Left ventricle myocardium superior (tissue), 1 donor: Measurements from ENCODE around the gene IFT122. TPM values are rescaled to one million over a fixed set of nuclear protein-coding genes. Genes with fewer than 3 reads are reported as not detected.

Experiments used
- ATAC-seq: fragments of 200-7000 bp; cut with Tn5 transposase; one replicate; pipeline ENCODE4 v1.9.1; 2020; ENCODE audit warnings: mild to moderate bottlenecking, moderate library complexity
- DNase-seq: peaks from one replicate; pipeline ENCODE4 v3.0.0-alpha.2; 2020
- intact Hi-C: fragments of 100-400 bp; cut with micrococcal nuclease; formaldehyde crosslinking; loops from one replicate; pipeline ENCODE4 v1.11.0; 2022
- total RNA-seq: library from RNA; stranded (reverse); fragmentation: NEBNext Ultra II Directional; extraction: Animal tissue kit (Norgen Biotek cat#: 25700); gene quantifications from one replicate; pipeline ENCODE4 v1.2.1, GENCODE V29; 2021
- donor health status: DM: no; HTN: yes; CAD: no; lungs with severe emphysema.

Gene IFT122
- total RNA-seq, 1 donor from 2014 or later: 16.8 TPM

DNA sequence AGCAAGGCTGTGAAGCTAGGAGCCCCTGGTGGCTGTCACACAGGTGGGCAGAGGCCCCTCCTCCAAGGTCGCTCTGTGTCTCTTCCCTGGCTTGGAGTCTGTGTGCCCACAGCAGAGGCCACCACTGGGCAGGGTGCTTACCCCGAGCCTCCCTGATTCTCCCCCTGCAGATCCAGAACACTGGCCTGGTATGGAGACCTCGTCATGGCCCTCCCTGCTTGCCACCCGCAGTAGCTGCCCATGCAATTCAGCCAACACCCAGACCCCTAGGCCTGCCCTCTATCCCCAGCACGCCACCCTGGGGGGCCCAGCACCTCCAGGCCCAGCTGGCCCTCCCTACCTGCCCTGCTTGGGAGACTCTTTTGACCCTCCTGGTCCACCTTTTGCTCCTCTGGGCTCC, 82.9 kb downstream of the IFT122 start:
- intact Hi-C loops: no loop called here
- ATAC-seq (no peak), DNase-seq (no peak)

DNA sequence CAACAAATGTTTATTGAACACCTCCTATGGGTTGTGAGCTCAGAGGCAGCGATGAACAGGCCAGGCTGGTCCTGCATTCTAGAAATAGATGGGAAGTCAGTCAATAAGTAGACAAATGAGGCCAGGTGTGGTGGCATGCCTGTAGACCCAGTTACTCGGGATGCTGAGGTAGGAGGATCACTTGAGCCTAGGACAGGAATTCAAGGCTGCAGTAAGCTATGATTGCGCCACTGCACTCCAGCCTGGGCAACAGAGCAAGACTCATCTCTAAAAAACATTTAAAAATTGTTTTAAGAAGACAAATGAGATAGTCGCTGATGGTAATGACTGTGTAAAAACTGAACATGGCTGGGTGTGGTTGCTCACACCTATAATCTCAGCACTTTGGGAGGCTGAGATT, 84.1 kb downstream of the IFT122 start:
- intact Hi-C loops: no loop called here
- ATAC-seq (no peak), DNase-seq (no peak)

DNA sequence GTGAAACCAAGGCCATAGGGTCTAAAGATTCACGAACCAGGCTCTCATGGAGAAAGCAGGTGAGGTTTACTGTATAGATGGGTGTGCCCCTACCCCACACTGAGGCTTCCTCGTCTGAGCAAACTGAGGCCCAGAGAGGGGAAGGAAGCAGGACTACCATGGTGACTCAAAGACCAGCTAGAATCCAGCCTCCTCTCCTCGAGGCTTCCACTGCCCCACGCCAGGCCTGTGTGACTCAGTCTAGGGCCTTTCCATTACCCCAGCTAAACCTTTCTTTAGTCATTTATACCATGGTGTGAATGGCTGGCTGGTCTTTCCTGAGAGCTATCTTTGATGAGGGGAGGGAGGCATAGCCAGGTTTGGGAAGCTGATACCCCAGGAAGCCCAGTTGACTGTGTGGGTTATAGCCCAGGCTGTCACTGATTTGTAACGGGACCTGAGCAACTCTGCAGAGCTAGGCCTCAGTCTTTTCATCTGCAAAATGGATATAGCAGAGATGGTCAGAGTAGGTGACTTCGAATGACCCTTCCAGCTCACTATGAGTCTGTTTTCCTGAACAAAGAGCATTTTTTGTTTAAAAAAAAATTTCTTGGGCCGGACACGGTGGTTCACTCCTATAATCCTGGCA, 85.4 kb downstream of the IFT122 start:
- ATAC-seq (no peak), DNase-seq (no peak)
- intact Hi-C loops: no loop called here

DNA sequence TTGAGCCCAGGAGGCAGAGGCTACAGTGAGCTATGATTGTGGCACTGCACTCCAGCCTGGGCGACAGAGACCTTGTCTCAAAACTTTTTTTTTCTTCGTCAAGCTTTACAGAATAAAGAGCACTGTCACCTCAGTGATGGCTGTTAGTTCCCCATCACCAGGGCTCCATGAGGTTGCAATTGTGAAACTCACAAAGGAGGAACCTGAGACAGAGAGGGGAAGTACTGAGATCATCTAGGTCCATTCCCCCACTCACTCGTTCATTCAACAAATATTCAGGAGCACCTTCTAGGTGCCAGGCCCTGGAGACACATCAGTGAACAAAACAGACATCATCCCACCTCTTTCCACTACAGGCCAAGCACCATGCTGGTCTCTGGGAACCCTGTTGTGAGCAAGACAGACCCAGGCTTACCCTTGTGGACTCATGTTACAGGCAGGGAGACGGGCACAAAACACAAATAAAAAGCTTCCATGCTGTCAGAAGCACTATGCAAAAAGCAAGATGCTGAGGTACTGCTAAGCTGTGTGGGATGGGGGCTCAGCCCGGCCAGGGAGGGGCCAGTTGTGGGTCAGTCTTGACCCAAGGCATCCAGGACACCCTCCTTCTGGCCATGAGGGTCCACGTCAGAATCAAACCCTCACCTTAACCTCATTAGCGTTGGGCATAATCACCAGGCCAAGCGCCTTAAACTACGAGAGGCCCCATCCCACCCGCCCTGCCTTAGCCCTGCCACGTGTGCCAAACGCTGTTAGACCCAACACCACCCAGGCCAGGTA, 86.3 kb downstream of the IFT122 start:
- ATAC-seq: peak; percentile 39

DNA sequence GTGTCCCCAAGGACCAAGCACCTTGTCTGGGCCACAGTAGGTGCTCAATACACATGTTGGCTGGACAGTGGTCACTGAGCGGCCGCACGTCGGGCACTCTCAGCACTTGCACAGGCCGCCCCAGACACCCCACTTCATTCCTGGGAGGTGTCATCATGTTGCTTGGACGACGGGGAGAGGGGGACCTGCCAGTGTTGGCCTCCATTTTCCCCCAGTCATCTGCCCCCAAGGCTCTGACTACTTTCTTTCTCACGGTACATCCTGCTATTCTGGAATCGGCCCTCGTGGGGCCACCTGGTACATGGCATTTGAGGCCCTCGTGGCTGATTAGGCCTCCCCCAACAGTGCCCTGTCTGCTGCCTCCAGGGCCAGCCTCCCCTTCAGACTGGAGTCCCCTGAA, 87.2 kb downstream of the IFT122 start:
- intact Hi-C loops: no loop called here
- ATAC-seq (no peak), DNase-seq (no peak)

More for the DNA sequence above, 86.3 kb downstream of the IFT122 start:
- no peak for DNase-seq
- intact Hi-C loops: no loop called here

DNA sequence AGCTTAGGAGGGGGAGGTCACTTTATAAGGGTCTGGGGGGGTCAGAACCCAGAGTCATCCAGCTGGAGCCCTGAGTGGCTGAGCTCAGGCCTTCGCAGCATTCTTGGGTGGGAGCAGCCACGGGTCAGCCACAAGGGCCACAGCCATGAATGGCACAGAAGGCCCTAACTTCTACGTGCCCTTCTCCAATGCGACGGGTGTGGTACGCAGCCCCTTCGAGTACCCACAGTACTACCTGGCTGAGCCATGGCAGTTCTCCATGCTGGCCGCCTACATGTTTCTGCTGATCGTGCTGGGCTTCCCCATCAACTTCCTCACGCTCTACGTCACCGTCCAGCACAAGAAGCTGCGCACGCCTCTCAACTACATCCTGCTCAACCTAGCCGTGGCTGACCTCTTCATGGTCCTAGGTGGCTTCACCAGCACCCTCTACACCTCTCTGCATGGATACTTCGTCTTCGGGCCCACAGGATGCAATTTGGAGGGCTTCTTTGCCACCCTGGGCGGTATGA, 88.6 kb downstream of the IFT122 start, which contains the start of gene RHO:
RHO (plus strand) TSS at position 51 of the 512 bp plus-strand sequence; CDS start at position 146, 95 bp downstream.
- no peak for ATAC-seq
- intact Hi-C loops: no loop called here
- no peak for DNase-seq

DNA sequence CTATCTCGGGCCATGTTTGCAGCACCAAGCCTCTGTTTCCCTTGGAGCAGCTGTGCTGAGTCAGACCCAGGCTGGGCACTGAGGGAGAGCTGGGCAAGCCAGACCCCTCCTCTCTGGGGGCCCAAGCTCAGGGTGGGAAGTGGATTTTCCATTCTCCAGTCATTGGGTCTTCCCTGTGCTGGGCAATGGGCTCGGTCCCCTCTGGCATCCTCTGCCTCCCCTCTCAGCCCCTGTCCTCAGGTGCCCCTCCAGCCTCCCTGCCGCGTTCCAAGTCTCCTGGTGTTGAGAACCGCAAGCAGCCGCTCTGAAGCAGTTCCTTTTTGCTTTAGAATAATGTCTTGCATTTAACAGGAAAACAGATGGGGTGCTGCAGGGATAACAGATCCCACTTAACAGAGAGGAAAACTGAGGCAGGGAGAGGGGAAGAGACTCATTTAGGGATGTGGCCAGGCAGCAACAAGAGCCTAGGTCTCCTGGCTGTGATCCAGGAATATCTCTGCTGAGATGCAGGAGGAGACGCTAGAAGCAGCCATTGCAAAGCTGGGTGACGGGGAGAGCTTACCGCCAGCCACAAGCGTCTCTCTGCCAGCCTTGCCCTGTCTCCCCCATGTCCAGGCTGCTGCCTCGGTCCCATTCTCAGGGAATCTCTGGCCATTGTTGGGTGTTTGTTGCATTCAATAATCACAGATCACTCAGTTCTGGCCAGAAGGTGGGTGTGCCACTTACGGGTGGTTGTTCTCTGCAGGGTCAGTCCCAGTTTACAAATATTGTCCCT, 89.6 kb downstream of the IFT122 start:
- no peak for ATAC-seq
- intact Hi-C loops: no loop called here
- no peak for DNase-seq

DNA sequence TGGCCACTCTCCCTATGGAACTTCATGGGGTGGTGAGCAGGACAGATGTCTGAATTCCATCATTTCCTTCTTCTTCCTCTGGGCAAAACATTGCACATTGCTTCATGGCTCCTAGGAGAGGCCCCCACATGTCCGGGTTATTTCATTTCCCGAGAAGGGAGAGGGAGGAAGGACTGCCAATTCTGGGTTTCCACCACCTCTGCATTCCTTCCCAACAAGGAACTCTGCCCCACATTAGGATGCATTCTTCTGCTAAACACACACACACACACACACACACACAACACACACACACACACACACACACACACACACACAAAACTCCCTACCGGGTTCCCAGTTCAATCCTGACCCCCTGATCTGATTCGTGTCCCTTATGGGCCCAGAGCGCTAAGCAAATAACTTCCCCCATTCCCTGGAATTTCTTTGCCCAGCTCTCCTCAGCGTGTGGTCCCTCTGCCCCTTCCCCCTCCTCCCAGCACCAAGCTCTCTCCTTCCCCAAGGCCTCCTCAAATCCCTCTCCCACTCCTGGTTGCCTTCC, 90.3 kb downstream of the IFT122 start:
- DNase-seq (no peak), ATAC-seq (no peak)
- intact Hi-C loops: no loop called here

DNA sequence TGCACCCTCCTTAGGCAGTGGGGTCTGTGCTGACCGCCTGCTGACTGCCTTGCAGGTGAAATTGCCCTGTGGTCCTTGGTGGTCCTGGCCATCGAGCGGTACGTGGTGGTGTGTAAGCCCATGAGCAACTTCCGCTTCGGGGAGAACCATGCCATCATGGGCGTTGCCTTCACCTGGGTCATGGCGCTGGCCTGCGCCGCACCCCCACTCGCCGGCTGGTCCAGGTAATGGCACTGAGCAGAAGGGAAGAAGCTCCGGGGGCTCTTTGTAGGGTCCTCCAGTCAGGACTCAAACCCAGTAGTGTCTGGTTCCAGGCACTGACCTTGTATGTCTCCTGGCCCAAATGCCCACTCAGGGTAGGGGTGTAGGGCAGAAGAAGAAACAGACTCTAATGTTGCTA, 90.8 kb downstream of the IFT122 start:
- intact Hi-C loops: no loop called here
- DNase-seq (no peak), ATAC-seq (no peak)

DNA sequence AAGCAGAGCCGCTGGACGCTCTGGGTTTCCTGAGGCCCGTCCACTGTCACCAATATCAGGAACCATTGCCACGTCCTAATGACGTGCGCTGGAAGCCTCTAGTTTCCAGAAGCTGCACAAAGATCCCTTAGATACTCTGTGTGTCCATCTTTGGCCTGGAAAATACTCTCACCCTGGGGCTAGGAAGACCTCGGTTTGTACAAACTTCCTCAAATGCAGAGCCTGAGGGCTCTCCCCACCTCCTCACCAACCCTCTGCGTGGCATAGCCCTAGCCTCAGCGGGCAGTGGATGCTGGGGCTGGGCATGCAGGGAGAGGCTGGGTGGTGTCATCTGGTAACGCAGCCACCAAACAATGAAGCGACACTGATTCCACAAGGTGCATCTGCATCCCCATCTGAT, 91.7 kb downstream of the IFT122 start:
- no peak for ATAC-seq
- no peak for DNase-seq
- intact Hi-C loops: no loop called here

DNA sequence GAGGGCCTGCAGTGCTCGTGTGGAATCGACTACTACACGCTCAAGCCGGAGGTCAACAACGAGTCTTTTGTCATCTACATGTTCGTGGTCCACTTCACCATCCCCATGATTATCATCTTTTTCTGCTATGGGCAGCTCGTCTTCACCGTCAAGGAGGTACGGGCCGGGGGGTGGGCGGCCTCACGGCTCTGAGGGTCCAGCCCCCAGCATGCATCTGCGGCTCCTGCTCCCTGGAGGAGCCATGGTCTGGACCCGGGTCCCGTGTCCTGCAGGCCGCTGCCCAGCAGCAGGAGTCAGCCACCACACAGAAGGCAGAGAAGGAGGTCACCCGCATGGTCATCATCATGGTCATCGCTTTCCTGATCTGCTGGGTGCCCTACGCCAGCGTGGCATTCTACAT, 92.2 kb downstream of the IFT122 start:
- intact Hi-C loops: no loop called here
- ATAC-seq: no peak
- no peak for DNase-seq

DNA sequence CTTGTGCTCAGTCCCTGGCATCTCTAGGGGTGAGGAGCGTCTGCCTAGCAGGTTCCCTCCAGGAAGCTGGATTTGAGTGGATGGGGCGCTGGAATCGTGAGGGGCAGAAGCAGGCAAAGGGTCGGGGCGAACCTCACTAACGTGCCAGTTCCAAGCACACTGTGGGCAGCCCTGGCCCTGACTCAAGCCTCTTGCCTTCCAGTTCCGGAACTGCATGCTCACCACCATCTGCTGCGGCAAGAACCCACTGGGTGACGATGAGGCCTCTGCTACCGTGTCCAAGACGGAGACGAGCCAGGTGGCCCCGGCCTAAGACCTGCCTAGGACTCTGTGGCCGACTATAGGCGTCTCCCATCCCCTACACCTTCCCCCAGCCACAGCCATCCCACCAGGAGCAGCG, 93.4 kb downstream of the IFT122 start:
- intact Hi-C loops: no loop called here
- DNase-seq (no peak), ATAC-seq (no peak)

DNA sequence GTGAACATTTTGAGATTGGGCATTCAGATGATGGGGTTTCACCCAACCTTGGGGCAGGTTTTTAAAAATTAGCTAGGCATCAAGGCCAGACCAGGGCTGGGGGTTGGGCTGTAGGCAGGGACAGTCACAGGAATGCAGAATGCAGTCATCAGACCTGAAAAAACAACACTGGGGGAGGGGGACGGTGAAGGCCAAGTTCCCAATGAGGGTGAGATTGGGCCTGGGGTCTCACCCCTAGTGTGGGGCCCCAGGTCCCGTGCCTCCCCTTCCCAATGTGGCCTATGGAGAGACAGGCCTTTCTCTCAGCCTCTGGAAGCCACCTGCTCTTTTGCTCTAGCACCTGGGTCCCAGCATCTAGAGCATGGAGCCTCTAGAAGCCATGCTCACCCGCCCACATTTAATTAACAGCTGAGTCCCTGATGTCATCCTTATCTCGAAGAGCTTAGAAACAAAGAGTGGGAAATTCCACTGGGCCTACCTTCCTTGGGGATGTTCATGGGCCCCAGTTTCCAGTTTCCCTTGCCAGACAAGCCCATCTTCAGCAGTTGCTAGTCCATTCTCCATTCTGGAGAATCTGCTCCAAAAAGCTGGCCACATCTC, 94.5 kb downstream of the IFT122 start:
- intact Hi-C loops: no loop called here
- DNase-seq: no peak
- no peak for ATAC-seq

DNA sequence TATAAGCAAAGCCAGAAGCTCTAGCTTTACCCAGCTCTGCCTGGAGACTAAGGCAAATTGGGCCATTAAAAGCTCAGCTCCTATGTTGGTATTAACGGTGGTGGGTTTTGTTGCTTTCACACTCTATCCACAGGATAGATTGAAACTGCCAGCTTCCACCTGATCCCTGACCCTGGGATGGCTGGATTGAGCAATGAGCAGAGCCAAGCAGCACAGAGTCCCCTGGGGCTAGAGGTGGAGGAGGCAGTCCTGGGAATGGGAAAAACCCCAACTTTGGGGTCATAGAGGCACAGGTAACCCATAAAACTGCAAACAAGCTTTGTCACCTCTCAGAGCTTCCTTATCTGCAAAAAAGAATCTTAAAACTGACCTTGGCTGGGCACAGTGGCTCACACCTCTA, 95.1 kb downstream of the IFT122 start:
- ATAC-seq: no peak
- intact Hi-C loops: no loop called here
- no peak for DNase-seq

DNA sequence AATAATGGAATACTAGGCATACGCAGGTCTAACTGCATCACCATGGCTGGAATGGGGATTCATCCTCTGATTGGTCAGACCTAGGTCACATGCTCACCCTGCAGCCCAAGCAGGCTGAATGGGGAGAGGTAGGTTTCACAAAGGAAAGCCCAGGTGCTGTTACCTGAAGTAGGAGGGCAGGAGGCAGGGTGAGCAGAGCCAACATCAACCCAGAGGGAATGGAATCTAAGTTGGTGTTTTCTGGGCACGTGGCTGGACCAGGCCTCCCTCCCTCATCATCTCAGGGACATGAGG, 96.3 kb downstream of the IFT122 start:
- no peak for ATAC-seq
- intact Hi-C loops: no loop called here
- DNase-seq: no peak

DNA sequence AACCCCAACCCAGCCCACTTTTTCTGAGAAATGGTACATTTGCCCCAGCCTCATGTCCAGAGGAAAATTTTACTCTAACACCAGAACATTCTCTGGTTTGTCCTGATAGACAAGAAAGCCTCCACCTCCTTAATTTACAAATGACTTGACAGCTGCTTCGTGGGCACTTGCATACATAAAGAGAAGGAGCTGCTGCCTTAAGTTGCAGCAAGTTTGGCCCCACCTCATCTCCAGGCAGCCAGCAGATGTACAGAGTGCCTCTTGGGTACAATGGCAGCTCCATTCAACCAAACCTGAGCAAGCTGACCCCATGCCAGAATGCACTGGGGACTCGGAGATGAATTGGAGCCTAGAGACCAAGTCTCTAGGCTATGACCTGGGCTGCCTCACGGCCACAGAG, 96.8 kb downstream of the IFT122 start:
- DNase-seq (no peak), ATAC-seq (no peak)
- intact Hi-C loops: no loop called here

DNA sequence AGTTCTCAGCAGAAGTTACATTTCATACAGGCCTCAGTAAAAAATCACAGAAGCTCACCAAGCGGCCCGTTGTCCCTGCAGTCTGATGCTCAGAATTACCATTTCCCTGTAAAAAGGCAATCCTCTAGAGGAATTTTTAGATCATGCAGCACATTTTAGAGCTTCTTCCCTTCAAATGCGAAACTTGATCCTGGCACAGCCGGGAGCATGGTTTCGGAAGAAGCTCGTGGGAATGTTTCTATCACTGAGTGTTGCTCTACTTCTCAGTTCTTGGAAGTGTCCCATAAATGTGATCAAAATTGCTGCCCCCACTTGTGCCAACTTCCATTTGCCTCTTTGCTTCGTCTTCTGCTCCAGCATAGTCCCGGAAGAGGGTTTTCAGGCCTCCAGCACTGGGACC, 99.2 kb downstream of the IFT122 start:
- intact Hi-C loops: no loop called here
- ATAC-seq: no peak
- DNase-seq: no peak

DNA sequence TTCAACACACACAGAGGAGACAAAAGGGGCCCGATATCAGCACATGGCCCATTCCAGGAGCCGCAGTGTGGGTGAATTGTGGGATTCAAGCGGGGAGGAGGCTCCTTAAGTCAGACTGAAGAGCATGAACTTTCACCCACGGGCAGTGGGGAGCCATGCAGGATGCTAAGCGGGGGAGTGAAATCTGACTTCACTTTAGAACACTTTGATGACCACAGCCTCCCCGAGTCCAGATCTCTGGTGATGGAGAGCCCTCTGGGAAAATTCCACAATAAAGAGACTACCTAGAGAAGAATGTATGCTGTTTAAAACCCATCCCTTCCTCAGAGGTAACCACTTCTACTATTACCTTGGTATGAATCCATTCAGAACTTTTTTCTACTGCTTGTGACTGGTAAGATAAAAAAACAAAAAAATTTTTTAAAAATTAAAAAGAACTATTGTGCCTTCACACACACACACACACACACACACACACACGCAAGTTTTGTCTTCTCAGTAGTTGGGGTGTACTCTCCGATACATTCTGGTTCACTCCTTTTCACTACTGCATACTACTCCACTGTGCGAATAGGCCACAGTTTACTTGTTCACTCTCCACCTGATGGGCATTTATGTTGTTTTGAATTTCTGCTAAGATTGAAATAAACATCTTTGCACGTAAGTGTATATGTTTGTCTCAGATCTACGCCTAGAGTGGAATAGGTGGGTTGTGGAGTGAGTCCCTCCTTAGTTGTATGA, 100.9 kb downstream of the IFT122 start:
- DNase-seq: no peak
- ATAC-seq: no peak
- intact Hi-C loops: no loop called here

DNA sequence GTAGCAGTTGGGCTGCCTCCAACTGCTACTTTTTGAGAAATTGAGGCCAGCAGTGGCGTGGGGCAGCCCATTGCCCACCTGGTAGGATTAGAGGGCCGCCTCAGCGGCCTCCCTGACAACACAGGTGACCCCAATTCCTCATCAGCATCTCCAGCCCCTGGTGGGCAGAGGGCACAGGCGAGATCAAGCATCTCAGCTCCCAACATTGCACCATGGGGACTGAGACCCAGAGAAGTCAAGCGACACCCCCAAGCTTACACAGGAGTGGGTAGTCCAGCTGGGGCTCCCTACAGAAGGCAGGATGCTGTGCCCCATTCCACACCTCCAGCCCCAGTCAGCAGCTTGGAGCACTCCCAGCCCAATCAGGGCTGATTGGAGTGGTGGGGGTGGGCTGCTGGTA, 102.7 kb downstream of the IFT122 start:
- intact Hi-C loops: no loop called here
- ATAC-seq: no peak
- no peak for DNase-seq
